ENCODE data around the gene SARNP.
"Not testable (repeated sequence)": the region's sequence is repeated elsewhere in the genome, so short reads cannot be mapped to it uniquely, and the experiment has no call there.

The SARNP gene

DNA sequence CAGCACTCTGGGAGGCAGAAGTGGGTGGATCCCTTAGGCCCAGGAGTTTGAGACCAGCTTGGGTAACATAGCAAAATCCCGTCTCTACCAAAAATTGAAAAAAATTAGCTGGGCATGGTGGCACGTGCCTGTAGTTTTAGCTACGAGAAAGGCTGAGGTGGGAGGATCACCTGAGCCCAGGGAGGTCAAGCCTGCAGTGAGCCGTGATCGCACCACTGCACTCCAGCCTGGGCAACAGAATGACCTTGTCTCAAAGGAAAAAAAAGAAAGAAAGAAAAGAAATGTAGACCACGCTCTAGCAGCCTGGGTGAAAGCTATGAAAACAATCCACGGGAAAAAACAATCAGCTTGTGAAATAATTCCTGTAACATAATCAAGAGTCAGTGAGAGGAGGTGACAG, 29.0 kb downstream of the SARNP start:
- no peak for DNase-seq

DNA sequence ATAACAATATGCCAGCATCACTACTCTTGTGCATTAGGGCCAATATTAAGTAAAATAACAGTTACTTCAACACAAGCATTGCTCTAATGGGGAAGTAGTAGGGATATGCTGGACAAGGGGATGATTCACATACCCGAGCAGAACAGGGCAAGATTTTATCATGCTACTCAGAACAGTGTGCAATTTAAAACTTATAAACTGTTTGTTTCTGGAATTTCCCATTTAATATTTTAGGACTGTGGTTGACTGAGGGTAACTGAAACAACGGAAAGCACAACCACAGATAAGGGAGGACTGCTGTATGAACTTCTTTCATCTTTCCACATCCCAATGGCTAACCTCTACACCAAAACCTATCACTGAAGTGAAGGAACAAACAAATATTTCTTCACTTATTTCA, 36.8 kb downstream of the SARNP start:
- DNase-seq: no peak

DNA sequence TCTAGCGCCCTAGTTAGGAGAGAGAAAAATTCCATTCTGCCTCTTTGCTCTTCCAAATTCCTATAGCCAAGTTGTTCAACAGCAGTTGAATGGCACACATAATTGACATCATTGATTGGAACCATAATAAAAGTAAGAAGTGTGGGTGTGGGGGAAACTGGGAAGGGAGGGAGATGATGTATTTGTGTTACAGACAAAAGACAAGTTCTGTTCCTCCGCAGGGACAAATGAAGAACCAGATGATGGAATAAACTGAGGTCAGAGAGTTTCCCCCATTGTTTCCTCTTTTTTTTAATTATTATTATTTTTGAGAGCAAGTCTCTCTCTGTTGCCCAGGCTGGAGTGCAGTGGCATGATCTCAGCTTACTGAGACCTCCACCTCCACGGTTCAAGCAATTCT, 39.7 kb downstream of the SARNP start:
- no peak for DNase-seq

DNA sequence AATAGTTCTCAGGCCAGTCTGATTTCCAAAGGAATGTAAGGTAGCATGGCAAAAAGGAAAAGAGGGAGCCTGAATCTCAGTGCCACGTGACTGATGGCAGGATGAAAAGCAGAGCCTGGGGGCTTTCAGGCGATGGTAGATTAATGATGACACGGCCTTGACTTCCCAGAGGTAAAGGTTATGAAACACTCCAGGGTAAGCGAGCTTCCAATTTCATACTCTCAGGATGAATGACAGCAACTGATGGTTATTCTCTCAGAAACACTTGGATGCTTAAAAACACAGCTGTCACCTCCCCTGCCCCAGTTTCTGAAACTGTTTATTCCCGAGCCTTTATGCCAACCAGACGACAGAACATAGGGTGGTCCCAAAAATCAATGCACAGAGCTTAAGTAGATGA, 45.8 kb downstream of the SARNP start:
- DNase-seq: no peak

DNA sequence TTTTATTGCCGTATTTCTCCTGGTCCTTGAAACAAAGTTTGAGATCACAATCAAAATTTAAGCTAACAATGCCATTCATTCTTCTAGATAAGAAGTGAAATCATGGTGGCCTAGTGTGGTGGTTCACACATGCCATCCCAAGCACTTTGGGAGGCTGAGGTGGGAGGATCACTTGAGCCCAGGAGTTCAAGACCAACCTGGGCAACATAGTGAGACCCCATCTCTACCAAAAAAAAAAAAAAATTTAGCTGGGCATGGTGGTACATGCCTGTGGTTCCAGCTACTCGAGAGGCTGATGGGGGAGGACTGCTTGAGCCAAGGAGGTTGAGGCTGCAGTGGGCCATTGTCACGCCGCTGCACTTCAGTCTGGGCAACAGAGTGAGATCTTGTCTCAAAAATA, 50.4 kb downstream of the SARNP start:
- DNase-seq: no peak

DNA sequence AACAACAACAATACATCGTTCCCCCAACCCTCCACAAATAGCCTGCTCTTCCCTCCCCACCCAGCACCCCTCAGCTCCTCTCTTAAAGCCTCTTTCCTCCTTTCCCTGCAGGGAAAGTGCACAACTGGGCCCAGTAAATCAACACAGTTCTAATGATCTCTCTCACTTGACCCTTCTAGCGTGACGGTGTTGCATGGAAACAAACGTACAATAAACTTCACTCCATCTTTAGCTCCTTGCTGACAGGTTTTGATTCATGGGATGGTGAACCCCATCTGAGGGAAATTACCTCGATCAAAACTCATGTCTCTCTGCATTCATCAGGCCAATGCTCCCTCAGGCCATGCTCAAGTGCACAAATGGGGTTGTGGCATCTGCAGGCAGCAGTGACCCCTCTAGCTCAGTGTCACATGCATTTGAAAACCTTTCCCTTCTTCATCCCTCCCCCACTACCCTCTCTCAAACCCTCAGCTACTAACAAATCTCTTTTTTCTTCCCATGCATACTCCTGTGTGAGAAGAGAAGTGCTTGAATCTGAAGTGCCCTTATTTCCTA, 51.7 kb downstream of the SARNP start:
- no peak for DNase-seq

DNA sequence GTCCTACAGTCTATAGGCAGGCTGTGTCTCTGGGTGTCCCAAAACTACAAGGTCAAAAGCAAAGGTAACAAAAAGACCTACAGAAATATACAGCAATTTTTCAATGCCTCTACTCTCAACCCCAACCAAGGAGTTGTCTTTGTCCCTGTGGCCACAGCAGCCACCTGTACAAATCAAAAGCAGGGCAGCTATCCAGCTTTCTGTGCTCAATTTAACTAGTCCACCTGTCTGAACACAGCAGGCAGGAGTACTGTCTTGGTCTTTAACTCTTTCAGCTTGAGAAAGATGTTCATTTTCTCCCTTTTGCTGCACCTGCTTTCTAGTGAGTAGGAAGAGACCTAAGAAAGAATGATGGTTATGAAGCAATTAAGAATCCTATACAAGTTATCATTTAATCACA, 54.9 kb downstream of the SARNP start:
- no peak for DNase-seq

DNA sequence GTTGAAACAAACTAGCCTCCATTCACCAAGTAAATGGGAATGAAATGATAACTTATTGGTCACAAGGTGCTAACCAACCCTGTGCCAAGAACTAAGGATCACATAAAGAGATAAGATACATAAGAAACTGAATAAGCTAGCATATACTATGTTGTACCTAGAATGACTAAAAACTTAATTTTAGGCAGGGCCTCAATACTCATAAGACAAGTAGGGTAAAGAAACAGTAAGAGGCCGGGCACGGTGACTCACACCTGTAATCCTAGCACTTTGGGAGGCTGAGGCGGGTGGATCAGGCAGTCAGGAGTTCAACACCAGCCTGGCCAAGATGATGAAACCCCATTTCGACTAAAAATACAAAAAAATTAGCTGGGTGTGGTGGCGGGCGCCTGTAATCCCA, 56.9 kb downstream of the SARNP start:
- DNase-seq: no peak

DNA sequence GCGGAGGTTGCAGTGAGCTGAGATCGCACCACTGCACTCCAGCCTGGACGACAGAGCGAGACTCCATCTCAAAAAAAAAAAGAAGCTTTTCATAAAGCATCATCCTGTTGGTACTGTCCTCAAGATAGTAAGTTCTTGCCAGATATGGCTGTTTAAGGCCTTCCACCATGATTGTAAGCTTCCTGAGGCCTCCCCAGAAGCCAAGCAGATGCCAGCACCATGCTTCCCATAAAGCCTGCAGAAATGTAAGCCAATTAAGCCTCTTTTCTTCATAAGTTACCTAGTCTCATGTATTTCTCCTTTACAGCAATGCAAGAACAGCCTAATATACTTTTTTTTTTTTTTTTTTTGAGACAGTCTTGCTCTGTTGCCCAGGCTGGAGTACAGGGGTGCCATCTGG, 58.9 kb downstream of the SARNP start:
- DNase-seq: not testable (repeated sequence)

DNA sequence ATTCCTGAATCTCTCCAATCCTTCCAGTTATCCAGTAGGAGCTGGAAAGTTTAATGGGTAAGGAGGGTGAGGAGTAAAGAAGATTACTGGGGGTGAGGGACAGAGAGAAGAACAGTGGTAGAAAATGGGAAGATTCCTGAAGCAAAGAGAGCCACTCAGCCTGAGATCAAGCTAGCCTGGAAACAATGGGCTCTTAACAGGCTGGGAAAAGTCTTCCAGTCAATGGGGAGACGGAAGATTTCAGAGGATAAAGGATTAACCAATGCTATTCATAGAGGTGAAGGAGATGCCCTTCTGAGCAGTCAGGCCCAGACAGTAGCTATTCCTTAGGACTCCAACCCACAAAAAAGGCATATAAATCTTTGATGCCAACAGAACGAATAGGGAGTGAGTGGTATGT, 59.8 kb downstream of the SARNP start:
- no peak for DNase-seq

DNA sequence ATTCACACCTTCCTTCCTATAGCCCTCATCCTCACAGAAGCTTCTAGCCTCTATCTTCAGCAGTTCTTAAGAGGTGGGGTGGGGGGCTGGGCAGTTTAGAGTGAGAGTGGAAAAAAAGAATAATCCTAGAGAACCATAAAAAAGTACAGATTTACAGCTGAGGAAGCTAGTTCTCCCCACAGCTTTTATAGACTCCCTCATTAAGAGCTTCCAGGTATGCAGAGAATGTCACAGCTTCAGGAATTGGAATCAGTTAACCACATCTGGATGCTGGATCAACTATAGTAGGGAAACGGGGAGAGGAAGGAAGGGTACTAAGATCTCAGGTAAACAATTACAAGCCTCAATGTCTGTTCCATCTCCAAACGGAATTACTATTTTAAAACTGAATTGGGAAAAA, 62.3 kb downstream of the SARNP start:
- no peak for DNase-seq

DNA sequence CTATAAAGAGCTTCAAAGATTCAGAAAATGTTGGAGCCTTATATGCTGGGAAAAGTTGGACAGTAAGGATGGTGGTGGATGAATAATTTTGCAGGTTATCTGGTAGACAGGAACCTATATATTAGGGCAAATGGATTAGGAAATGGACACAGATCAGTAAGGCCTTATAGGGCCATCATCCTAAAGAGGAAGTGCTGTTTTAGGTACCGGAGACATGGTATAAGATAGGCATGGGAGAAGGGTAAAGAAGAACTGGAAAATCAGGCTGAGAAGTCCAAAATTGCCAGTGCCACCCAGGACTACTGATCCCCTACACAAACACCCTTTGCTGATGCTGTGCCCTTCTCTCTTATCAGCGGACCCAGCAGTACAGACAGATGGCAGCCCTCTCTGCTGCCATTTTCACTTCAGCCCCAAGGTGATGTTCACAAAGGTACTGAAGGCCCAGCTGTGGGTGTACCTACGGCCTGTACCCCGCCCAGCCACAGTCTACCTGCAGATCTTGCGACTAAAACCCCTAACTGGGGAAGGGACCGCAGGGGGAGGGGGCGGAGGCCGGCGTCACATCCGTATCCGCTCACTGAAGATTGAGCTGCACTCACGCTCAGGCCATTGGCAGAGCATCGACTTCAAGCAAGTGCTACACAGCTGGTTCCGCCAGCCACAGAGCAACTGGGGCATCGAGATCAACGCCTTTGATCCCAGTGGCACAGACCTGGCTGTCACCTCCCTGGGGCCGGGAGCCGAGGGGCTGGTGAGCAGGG, 69.1 kb downstream of the SARNP start:
- DNase-seq: no peak

DNA sequence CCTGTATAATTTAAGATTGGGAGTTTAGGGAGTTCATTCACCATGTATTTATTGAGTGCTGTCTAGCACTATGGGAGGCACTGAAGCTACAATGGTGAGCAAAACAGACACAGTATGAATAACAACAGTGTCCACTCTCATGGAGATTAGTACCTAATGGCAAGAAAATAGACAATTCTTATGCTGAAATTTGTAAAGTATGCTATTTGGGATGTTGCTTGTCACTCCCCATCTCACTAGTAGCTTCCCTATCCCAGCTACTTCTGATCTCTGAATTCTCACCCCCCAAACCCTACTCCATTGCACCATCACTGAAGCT, 70.7 kb downstream of the SARNP start:
- no peak for DNase-seq

DNA sequence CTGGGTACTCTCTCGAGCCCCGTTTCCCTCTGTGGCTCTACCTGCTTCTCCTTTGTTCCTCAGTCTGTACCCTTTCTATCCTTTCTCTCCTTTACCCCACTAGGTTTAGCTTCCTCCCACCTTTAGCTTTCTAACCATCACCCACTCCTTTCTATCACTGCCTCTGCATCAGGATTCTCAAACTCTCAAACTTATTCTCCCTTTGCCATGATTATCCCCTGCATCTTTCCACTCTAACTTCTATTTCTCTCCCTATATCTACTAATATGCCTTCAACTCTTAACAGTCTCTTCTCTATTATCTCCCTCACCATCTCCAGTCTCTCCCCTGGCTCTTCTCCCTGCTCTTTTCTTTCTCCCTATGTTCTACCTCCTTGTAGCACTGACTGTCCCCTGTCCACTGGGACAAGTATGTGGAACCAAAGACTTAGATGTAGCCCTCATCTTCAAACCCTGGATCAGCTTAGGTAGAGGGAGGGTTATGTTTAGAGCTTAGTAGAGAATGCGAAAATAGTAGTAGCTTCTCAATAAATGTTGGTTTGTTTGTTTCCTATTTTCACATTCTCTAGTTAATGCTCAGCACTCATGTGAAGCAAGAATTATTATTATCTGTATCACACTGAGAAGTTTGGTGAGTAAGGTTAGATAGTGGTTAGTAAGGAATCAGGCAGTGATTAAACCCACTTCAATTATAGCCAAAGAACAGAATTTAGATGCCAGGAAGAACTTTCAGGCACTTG, 71.2 kb downstream of the SARNP start:
- DNase-seq: no peak

DNA sequence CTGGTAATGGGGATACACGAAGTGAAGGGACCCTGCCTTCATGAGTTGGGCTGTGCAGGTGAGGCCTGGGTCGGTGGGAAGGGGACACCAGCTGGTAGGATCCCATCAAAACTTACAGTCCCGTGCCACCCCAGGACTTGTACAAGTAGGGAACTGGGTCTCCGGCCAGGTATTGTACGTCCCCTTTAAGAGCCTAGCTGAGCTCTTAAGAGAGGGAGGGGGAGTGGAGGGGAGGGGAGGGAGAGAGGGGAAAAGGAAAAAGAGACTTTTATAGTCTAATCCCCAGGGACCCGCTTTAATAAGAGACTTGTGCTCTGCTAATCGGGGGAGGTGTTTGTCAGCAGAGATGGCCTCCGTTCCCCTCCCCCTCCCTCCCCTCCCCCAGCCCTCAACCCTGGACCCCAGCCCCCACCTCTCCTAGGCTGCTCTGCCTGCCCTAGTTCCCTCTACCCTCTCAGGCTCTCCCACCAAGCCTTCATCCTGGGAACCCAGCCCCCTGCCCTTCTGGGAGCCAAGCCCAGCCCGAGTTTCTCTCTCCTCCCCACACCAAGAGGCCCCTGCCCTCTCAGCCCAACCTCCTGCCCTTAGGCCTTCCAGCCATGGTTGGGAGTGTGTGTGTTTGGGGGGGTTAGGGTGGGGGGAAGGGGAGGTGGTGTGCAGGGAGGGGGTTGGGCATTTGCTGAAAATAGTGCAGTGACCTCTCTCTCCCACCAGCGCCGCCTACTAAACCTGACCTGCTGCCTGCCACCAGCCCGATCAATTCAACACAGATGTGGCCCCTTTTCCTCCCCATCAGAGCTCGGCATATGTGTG, 72.0 kb downstream of the SARNP start:
- no peak for DNase-seq

DNA sequence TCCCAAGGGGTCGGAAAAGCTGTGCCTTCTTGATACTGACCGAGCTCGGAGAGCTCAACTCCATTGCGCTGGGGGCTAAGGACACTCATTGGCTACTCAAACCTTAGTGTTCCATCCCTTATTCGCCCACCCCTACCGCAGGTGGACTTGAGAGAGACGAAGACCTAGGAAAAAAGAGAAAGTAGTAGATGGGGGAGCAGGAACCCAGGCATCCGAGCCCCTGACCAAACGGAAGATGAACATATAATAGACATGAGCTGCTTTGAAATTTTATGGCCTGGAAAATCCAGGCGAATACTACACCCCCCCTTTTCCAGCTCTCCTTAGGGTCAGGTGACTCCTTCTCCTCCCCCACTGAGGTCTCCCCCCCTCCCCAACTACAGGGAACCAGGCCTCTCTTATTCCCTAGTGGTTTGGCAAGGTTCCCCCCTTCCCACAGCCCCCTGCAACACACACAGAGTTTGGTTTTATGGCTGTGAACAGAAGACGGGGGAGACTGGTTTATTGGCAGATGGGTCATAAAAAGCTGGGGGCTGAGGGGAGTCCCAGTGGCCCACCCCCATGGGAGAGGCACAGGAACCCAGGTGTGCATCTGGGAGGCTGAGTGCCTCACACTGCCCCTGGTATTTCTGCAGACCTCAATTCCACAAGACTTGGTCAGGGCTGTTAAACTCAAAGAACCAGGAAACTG, 73.0 kb downstream of the SARNP start:
- DNase-seq: no peak

DNA sequence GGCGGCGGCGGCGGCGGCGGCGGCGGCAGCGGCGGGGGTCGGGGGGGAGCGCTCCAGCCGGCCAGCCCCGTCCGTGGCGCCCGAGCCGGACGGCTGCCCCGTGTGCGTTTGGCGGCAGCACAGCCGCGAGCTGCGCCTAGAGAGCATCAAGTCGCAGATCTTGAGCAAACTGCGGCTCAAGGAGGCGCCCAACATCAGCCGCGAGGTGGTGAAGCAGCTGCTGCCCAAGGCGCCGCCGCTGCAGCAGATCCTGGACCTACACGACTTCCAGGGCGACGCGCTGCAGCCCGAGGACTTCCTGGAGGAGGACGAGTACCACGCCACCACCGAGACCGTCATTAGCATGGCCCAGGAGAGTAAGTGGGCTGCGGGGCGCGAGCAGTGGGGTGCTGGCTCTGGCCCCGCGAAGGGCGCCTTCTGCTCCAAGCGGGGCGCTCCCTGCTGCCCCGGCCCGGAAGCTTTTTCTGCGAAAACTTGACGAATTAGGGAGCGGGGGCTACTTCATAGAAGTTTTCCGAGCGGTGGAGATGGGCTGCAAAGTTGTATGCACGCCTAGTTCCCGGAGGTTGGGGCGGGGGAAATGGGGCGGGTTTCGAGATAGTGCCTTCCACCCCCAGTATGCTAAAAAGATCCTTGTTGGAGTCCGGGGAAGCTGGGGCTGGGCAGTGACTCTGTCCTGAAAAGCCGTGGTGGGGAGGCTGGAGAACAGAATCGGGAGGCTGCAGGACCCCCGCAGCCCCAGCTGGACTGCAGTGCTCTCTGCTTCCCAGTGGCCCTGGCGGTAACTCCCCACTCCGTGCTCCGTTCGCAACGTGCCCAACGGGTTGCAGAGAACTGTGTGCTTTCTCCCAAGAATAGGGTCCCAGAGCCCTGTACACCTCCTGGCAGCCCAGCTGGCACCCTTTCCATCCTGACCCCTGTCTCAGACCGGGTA, 73.9 kb downstream of the SARNP start:
- DNase-seq: peak; percentile 80

DNA sequence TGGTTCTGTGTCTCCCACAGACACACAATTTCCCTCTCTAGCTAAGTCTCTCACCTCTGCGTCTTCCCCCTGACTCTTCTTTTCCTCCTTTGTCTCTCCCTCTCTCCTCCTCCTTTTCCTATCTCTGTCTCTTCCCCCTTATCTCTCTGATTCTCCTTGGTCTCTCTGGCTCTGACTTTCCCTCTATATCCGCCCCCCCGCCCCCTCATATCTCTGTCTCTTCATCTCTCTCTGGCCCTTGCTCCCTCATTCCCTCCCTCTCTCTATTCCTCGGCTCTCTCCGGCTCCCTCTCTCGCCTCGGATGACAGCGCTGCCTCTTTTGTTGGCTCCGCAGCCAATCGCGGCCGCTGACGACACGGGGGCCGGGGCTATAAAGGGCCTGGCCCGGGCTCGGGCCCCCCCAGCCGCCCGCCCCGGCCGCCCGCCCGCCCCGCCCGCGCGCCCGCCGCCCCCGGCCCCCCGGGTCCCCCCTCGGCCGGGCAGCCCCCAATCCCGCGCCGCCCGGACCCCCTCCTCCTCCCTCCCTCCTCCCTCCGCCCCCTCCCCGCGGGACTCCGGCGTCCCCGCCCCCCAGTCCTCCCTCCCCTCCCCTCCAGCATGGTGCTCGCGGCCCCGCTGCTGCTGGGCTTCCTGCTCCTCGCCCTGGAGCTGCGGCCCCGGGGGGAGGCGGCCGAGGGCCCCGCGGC, 74.7 kb downstream of the SARNP start, which contains the start of gene GDF11:
GDF11 (plus strand) TSS at position 404 of the 687 bp plus-strand sequence; CDS start at position 599, 195 bp downstream.
- DNase-seq: peak; percentile 85

DNA sequence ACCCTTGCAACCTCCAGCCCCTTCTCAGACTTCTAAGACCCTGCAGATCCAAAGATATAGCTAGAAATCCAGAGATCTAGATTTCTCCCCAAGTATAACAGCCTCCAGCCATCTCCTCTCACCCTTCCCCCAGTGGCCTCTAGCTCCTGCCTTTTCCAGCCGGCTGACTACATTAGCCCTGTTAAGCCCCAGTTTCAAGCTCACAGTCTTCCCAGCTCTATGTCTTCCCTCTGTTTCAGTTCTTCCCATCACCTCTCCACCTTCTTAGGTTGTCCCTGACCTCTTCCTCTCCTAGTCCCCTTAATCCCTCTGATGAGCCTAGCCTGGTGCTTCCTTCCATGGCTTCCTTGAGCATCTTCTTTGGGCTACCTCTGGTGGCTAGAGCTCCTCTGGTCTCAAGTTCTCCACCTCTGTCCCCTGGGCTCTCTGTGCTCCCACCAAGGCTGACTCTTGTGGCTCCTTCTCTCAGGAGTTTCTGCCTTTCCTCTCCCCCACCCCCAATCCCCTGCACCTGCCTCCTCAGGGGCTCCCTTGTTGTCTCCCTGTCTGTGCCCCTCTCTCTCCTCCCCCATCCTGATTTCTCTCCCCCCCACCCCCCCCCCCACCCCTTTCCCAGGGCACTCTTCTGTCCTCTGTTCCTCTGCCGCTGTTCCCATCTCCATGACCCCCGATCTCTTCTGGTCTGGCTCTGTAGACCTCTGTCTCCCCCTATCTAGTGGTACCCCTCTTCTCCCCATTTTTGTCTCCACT, 75.4 kb downstream of the SARNP start:
- DNase-seq: no peak

DNA sequence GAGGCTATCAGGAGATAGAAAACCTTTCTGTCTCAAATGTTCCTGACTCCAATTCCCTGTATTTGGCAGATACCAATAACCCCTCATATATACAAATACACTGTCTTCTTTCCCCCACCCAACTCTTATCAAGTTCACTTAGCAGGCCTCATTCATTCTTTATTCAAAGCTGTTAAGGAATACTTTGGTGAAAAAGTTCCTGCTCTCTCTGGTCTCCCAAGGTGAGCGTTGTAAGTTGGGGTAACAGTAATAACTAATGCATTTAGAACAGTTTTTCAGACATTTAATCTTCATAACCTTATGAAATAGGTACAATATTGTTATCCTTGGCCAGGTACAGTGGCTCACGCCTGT, 78.5 kb downstream of the SARNP start:
- DNase-seq: no peak
